PC-3 (cell line): ENCODE results near the gene B4GALT1. TPM values are rescaled to one million over a fixed set of nuclear protein-coding genes. Genes with fewer than 3 reads are reported as not detected.
"Not testable (repeated sequence)": the region's sequence is repeated elsewhere in the genome, so short reads cannot be mapped to it uniquely, and the experiment has no call there.

Source experiments
- ATAC-seq: fragments of 200-7000 bp; cut with Tn5 transposase; 2 replicates; pipeline ENCODE4 v1.9.1; 2020; ENCODE audit warnings: mild to moderate bottlenecking, moderate library complexity
- BruUV-seq: library from RNA; stranded (reverse); fragments of 400-500 nt; replicated peaks from 2 replicates; lab custom pipeline; 2021; lab: Mats Ljungman, UMichigan
- CTCF ChIA-PET: fragments of 300-600 bp; sonication (Branson Sonifier 250); formaldehyde crosslinking; loops from one replicate; lab custom pipeline; 2022; ENCODE audit warnings: antibody characterized with exemption; lab: Charles Lee
- POLR2A ChIA-PET: fragments of 300-600 bp; sonication (Branson Sonifier 250); formaldehyde crosslinking; loops from one replicate; lab custom pipeline; 2022; ENCODE audit warnings: antibody characterized with exemption; ENCODE audit not compliant: unreplicated experiment; lab: Charles Lee
- DNase-seq: peaks from one replicate; pipeline ENCODE4 v3.0.0-alpha.2; 2015
- H2AFZ ChIP-seq: fragments of 300-600 bp; sonication (generic); 2 replicates; pipeline ENCODE4 v1.6.0; 2016; ENCODE audit warnings: antibody characterized with exemption, low read length
- H3F3A ChIP-seq: fragments of 300-600 bp; sonication (generic); one replicate; pipeline ENCODE4 v1.6.0; 2017; ENCODE audit warnings: antibody characterized with exemption, low read length, control low read depth, mild to moderate bottlenecking; ENCODE audit not compliant: unreplicated experiment
- H3K27ac ChIP-seq: fragments of 300-600 bp; sonication (generic); 2 replicates; pipeline ENCODE4 v1.5.1; 2016; ENCODE audit warnings: mild to moderate bottlenecking, low read length
- H3K27me3 ChIP-seq: fragments of 300-600 bp; sonication (generic); 2 replicates; pipeline ENCODE4 v1.6.1; 2016; ENCODE audit warnings: low read length, mixed read lengths
- H3K36me3 ChIP-seq: fragments of 300-600 bp; sonication (generic); 2 replicates; pipeline ENCODE4 v1.6.1; 2016; ENCODE audit warnings: low read depth, mixed run types, low read length, mixed read lengths
- H3K4me1 ChIP-seq: fragments of 300-600 bp; sonication (generic); 2 replicates; pipeline ENCODE4 v1.5.1; 2016; ENCODE audit warnings: low read length; ENCODE audit not compliant: insufficient read depth
- H3K4me2 ChIP-seq: fragments of 300-600 bp; sonication (generic); 2 replicates; pipeline ENCODE4 v1.6.0; 2016; ENCODE audit warnings: low read length
- H3K4me3 ChIP-seq: fragments of 300-600 bp; sonication (generic); 2 replicates; pipeline ENCODE4 v1.5.1; 2016; ENCODE audit warnings: mild to moderate bottlenecking, low read length, mixed read lengths
- H3K79me2 ChIP-seq: fragments of 300-600 bp; sonication (generic); 2 replicates; pipeline ENCODE4 v1.6.1; 2017; ENCODE audit warnings: low read length, mixed read lengths
- H3K9ac ChIP-seq: fragments of 300-600 bp; sonication (generic); 2 replicates; pipeline ENCODE4 v1.6.0; 2016; ENCODE audit warnings: mild to moderate bottlenecking, low read length
- H3K9me2 ChIP-seq: fragments of 300-600 bp; sonication (generic); replicated peaks from 2 replicates; pipeline ENCODE4 v1.6.1; 2016; ENCODE audit warnings: mixed run types, low read length, mixed read lengths
- H3K9me3 ChIP-seq: fragments of 300-600 bp; sonication (generic); 2 replicates; pipeline ENCODE4 v1.6.1; 2016; ENCODE audit warnings: low read length, mixed read lengths
- H4K20me1 ChIP-seq: fragments of 300-600 bp; sonication (generic); 2 replicates; pipeline ENCODE4 v1.6.1; 2016; ENCODE audit warnings: low read length, mixed read lengths
- CTCF ChIP-seq: fragments of 300-600 bp; sonication (generic); conservative IDR thresholded peaks from 2 replicates; pipeline ENCODE4 v1.5.1; 2017; ENCODE audit warnings: antibody characterized with exemption, low read depth, mild to moderate bottlenecking, low read length
- EZH2 ChIP-seq: fragments of 300-600 bp; sonication (generic); IDR thresholded peaks from one replicate; pipeline ENCODE4 v1.6.1; 2017; ENCODE audit warnings: antibody characterized with exemption, mild to moderate bottlenecking, low read length; ENCODE audit not compliant: unreplicated experiment
- EZH2phosphoT487 ChIP-seq: fragments of 300-600 bp; sonication (generic); IDR thresholded peaks from 2 replicates; pipeline ENCODE4 v1.6.1; 2018; ENCODE audit warnings: mild to moderate bottlenecking, antibody characterized with exemption, low read length, borderline replicate concordance
- intact Hi-C: fragments of 100-400 bp; cut with micrococcal nuclease; formaldehyde crosslinking; loops from 2 replicates; pipeline ENCODE4 v1.9.0; 2023
- total RNA-seq: library from RNA; depleted of rRNA; stranded (reverse); fragments of >200 nt; gene quantifications from 2 replicates; pipeline ENCODE4 v1.2.3, GENCODE V29; 2014

The B4GALT1 gene
- total RNA-seq, 1 experiment from 2014 or later: 14.8 TPM

- H3K9me2 ChIP-seq: no peaks in the 10 kb centered on the region
- H3K9ac ChIP-seq: no peak overlapping the region
- H3K27ac ChIP-seq: no peak overlapping the region
- POLR2A ChIA-PET: no interaction called here
- H3K4me2 ChIP-seq: no peak overlapping the region
- no peaks in the 10 kb centered on the region for H3K9me3 ChIP-seq
- BruUV-seq: no TSS peak
- H4K20me1 ChIP-seq: no peaks in the 10 kb centered on the region
- no peak overlapping the region for H3K4me3 ChIP-seq
- ATAC-seq: no peak
- CTCF ChIA-PET: no interaction called here
- intact Hi-C loops: no loop called here
- no peaks in the 10 kb centered on the region for H3F3A ChIP-seq
- H2AFZ ChIP-seq: no peak overlapping the region
- H3K4me1 ChIP-seq: no peaks in the 10 kb centered on the region
- no peak for DNase-seq
- H3K79me2 ChIP-seq: no peaks in the 10 kb centered on the region
- no peaks in the 10 kb centered on the region for H3K36me3 ChIP-seq
- no peaks in the 10 kb centered on the region for H3K27me3 ChIP-seq
- TF ChIP-seq EZH2 (no peak), EZH2phosphoT487 (no peak), CTCF (no peak)
Measured at GRCh38 chr9:33092634-33093033, 74.5 kb downstream of the B4GALT1 start.

GRCh38 chr9:33085672-33086071 is 81.5 kb downstream of the B4GALT1 start:
- H3K36me3 ChIP-seq, CTCF ChIA-PET, H3K79me2 ChIP-seq, H3K4me3 ChIP-seq, POLR2A ChIA-PET, H3K27ac ChIP-seq, ATAC-seq, H2AFZ ChIP-seq, DNase-seq, BruUV-seq, H3K27me3 ChIP-seq, H4K20me1 ChIP-seq, H3F3A ChIP-seq, H3K9me2 ChIP-seq, H3K9ac ChIP-seq, H3K4me2 ChIP-seq, H3K9me3 ChIP-seq, intact Hi-C loops: not testable (repeated sequence)
- H3K4me1 ChIP-seq: peaks cover 10% of the 10 kb centered on the region

- H3K4me1 ChIP-seq: peaks cover 10% of the 10 kb centered on the region
- H2AFZ ChIP-seq: no peak overlapping the region
- no peaks in the 10 kb centered on the region for H3F3A ChIP-seq
- BruUV-seq: no TSS peak
- no peaks in the 10 kb centered on the region for H3K9me2 ChIP-seq
- no peaks in the 10 kb centered on the region for H3K27me3 ChIP-seq
- H3K36me3 ChIP-seq: no peaks in the 10 kb centered on the region
- TF ChIP-seq EZH2phosphoT487 (no peak), EZH2 (no peak), CTCF (no peak)
- H3K4me2 ChIP-seq: no peak overlapping the region
- no peak overlapping the region for H3K27ac ChIP-seq
- H3K4me3 ChIP-seq: no peak overlapping the region
- intact Hi-C loops: no loop called here
- H3K9me3 ChIP-seq: no peaks in the 10 kb centered on the region
- ATAC-seq: no peak
- ChIA-PET CTCF (no interaction called here), POLR2A (no interaction called here)
- no peaks in the 10 kb centered on the region for H3K79me2 ChIP-seq
- no peaks in the 10 kb centered on the region for H4K20me1 ChIP-seq
- H3K9ac ChIP-seq: no peak overlapping the region
- DNase-seq: no peak
Measured at GRCh38 chr9:33082538-33083326, 84.4 kb downstream of the B4GALT1 start.
